HepG2 (cell line): ENCODE data around the gene VPS26B.

ENCODE experiments used
- CTCF ChIP-seq: sonication (generic); formaldehyde crosslinking; IDR thresholded peaks from 2 replicates; pipeline ENCODE4 v1.5.0; 2020; ENCODE audit warnings: mild to moderate bottlenecking, missing genetic modification reagents, moderate library complexity
- ELF4 ChIP-seq: sonication (generic); formaldehyde crosslinking; IDR thresholded peaks from 2 replicates; pipeline ENCODE4 v1.5.0; 2020; ENCODE audit warnings: missing genetic modification reagents, mild to moderate bottlenecking, moderate library complexity, borderline replicate concordance
- EZH2 ChIP-seq: conservative IDR thresholded peaks from 2 replicates; pipeline ENCODE4 v1.6.1; 2012; ENCODE audit warnings: mild to moderate bottlenecking, low read depth, low read length, moderate library complexity
- KDM4B ChIP-seq: sonication (generic); formaldehyde crosslinking; IDR thresholded peaks from 2 replicates; pipeline ENCODE4 v1.4.0; 2020; ENCODE audit warnings: missing genetic modification reagents
- MAX ChIP-seq: IDR thresholded peaks from 2 replicates; pipeline ENCODE4 v1.6.1; 2012; ENCODE audit warnings: inconsistent platforms
- RERE ChIP-seq: IDR thresholded peaks from 2 replicates; pipeline ENCODE4 v1.6.1; 2016; ENCODE audit warnings: low read depth, missing genetic modification reagents, missing compliant biosample characterization
- RXRA ChIP-seq: sonication (generic); formaldehyde crosslinking; IDR thresholded peaks from 2 replicates; pipeline ENCODE4 v1.5.1; 2020; ENCODE audit warnings: missing genetic modification reagents
- TBX3 ChIP-seq: fragments of 450-650 bp; IDR thresholded peaks from 2 replicates; pipeline ENCODE4 v1.6.1; 2017; ENCODE audit warnings: antibody characterized with exemption, mild to moderate bottlenecking, inconsistent platforms, borderline replicate concordance
- ZFP62 ChIP-seq: sonication (generic); formaldehyde crosslinking; IDR thresholded peaks from 2 replicates; pipeline ENCODE4 v1.4.0; 2020; ENCODE audit warnings: missing genetic modification reagents

DNA sequence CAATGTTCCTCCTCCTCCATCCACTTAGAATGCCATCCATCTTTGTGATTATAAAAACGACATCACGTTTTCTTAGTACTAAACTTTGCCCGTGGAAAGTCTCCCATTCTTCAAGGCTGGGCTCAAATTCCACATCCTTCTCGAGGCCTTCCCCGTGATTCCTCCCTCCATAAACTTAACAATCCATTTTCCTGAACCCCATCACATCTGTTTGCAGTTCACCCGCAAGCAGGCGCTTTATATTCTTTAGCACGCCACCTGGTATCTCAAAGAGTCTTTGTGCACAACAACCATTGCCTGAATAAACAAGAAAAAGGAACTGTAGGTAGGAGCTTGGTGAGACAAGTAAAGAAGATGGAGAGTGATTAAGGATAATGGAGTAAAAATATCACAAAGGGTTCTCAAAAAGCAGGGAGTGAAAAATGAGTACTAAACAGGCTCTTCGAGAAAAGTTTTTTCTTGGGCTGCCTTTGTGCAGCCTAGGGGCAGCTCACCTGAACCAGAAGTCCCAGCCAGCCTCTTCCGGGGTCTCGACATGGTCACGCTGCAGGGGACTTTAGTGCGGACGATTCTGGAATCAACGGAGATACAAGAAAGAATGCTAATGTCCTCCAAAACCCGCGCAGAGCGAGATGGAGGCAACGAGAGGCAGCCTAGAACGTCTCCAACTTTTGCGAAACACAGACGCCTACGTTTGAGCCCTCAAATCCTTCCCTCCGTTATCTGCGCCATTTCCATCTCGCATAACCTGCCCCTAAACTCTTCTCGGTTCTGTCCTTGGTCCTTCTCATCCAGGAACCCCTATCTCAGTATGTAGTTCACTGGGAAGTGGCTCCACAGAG lies 28.1 kb downstream of the VPS26B start:
- no peak for TF ChIP-seq ZFP62 (CRISPR knock-in tag)
- TF ChIP-seq RXRA (CRISPR knock-in tag): no peak
- TF ChIP-seq KDM4B: no peak
- no peak for TF ChIP-seq CTCF
- no peak for TF ChIP-seq ELF4 (CRISPR knock-in tag)
- no peak; the same call in 1 of the 2 replicates for TF ChIP-seq MAX
- no peak for TF ChIP-seq EZH2
- TF ChIP-seq TBX3: no peak
- no peak for TF ChIP-seq RERE
